Measurements from ENCODE around the gene TRIM65.

TRIM65 gene

GRCh38 chr17:75906143-75906884, 9.6 kb upstream of the TRIM65 start:
- H3K27ac ChIP-seq, result peak overlapping the region; percentile 5; the same call in 1 of the 2 replicates
- TF ChIP-seq CTCF (conservative IDR thresholded peaks at IDR 0.05), result no peak
- TF ChIP-seq ZFX (IDR thresholded peaks at IDR 0.05), result no peak

GRCh38 chr17:75904749-75905521, 8.2 kb upstream of the TRIM65 start, which contains the start of gene MRPL38:
Gene MRPL38 (minus strand): TSS chr17:75904884. CDS start chr17:75904875, 9 bp downstream.
- TF ChIP-seq CTCF (conservative IDR thresholded peaks at IDR 0.05), result peak; percentile 99
- TF ChIP-seq ZFX (IDR thresholded peaks at IDR 0.05), result peak; percentile 53; the same call in 1 of the 2 replicates
- H3K27ac ChIP-seq, result peak within 1 kb of the TSS; percentile 83

- H3K27ac ChIP-seq, result no peak overlapping the region
These were observed 5.7 kb upstream of the TRIM65 start for GRCh38 chr17:75902406-75902805.

GRCh38 chr17:75901727-75902126, 5.0 kb upstream of the TRIM65 start:
- no peak overlapping the region for H3K27ac ChIP-seq
- no peak for TF ChIP-seq ZFX (IDR thresholded peaks at IDR 0.05)
- no peak for TF ChIP-seq CTCF (conservative IDR thresholded peaks at IDR 0.05)

More at GRCh38 chr17:75902406-75902805, 5.7 kb upstream of the TRIM65 start:
- TF ChIP-seq CTCF (conservative IDR thresholded peaks at IDR 0.05) (no peak), ZFX (IDR thresholded peaks at IDR 0.05) (no peak)

- no peak for TF ChIP-seq CTCF (conservative IDR thresholded peaks at IDR 0.05)
- TF ChIP-seq ZFX (IDR thresholded peaks at IDR 0.05), result no peak
- H3K27ac ChIP-seq, result no peak overlapping the region
These were observed 4.2 kb upstream of the TRIM65 start for GRCh38 chr17:75900691-75901533.

- TF ChIP-seq ZFX (IDR thresholded peaks at IDR 0.05), result no peak
- TF ChIP-seq CTCF (conservative IDR thresholded peaks at IDR 0.05), result no peak
- H3K27ac ChIP-seq, result no peak overlapping the region
These were observed 3.2 kb upstream of the TRIM65 start for GRCh38 chr17:75899767-75900468.

All from C4-2B (cell line).